Left ventricle myocardium inferior (tissue), 1 donor: ENCODE measurements around the gene PRLH. TPM values are rescaled to one million over a fixed set of nuclear protein-coding genes. Genes with fewer than 3 reads are reported as not detected.
A peak's percentile ranks its signal among the peaks of the same experiment; 100 is the strongest.

Experiments used
- DNase-seq: peaks from one replicate; pipeline ENCODE4 v3.0.0-alpha.2; 2020
- H3K27ac ChIP-seq: fragments of 200-600 bp; replicated peaks from 2 replicates; pipeline ENCODE4 v1.8.0; 2021
- H3K27me3 ChIP-seq: fragments of 200-600 bp; 2 replicates; pipeline ENCODE4 v1.8.0; 2021; ENCODE audit warnings: low read depth
- H3K36me3 ChIP-seq: fragments of 200-600 bp; 2 replicates; pipeline ENCODE4 v1.8.0; 2021
- H3K4me1 ChIP-seq: fragments of 200-600 bp; 2 replicates; pipeline ENCODE4 v1.8.0; 2021
- H3K4me3 ChIP-seq: fragments of 200-600 bp; 2 replicates; pipeline ENCODE4 v1.8.0; 2021; ENCODE audit warnings: mild to moderate bottlenecking, moderate library complexity
- H3K9me3 ChIP-seq: fragments of 200-600 bp; replicated peaks from 2 replicates; pipeline ENCODE4 v1.8.0; 2021
- intact Hi-C: fragments of 100-400 bp; cut with micrococcal nuclease; formaldehyde crosslinking; loops from one replicate; pipeline ENCODE4 v1.11.0; 2022
- total RNA-seq: library from RNA; stranded (reverse); fragmentation: NEBNext Ultra II Directional; extraction: Animal tissue kit (Norgen Biotek cat#: 25700); gene quantifications from one replicate; pipeline ENCODE4 v1.2.1, GENCODE V29; 2021
- TF ChIP-seq, protein P1 (sequence below): fragments of 200-600 bp; IDR thresholded peaks from 2 replicates; pipeline ENCODE4 v1.8.0; 2021; ENCODE audit warnings: antibody characterized with exemption, mild to moderate bottlenecking, borderline replicate concordance
- donor health status: DM: no; HTN: yes; CAD: no; lungs with severe emphysema.

The PRLH gene
- total RNA-seq, 1 donor from 2014 or later: not detected

DNA sequence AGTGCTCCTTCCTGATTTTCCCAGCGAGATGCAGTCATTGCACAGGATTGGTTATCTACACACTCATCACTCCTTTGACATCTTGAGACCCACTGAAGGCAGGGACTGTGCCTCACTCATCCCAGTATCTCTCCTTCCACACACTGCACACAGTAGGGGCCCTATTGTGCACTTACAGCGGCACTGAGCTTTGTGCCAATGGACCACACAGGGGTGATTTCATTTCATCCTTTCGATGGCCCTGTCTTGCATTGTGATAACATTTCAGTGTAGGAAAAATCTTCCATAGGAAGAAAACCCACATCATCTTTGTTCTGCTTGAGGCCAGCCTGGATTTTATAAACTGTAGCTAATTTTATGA, 50.0 kb downstream of the PRLH start:
- DNase-seq: no peak
- Histone ChIP-seq H3K9me3 (no peaks in the 10 kb centered on the region), H3K27ac (peak overlapping the region; percentile 91), H3K27me3 (no peaks in the 10 kb centered on the region), H3K4me3 (no peak overlapping the region), H3K36me3 (no peaks in the 10 kb centered on the region), H3K4me1 (peaks cover 48% of the 10 kb centered on the region)
- intact Hi-C loops: no loop called here
- TF ChIP-seq, protein P1, sequence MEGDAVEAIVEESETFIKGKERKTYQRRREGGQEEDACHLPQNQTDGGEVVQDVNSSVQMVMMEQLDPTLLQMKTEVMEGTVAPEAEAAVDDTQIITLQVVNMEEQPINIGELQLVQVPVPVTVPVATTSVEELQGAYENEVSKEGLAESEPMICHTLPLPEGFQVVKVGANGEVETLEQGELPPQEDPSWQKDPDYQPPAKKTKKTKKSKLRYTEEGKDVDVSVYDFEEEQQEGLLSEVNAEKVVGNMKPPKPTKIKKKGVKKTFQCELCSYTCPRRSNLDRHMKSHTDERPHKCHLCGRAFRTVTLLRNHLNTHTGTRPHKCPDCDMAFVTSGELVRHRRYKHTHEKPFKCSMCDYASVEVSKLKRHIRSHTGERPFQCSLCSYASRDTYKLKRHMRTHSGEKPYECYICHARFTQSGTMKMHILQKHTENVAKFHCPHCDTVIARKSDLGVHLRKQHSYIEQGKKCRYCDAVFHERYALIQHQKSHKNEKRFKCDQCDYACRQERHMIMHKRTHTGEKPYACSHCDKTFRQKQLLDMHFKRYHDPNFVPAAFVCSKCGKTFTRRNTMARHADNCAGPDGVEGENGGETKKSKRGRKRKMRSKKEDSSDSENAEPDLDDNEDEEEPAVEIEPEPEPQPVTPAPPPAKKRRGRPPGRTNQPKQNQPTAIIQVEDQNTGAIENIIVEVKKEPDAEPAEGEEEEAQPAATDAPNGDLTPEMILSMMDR: no peak

Other genes with a start within 250 kb of the PRLH start
- 57.1 TPM for gene COL6A3, start 152.4 kb upstream of the PRLH start, total RNA-seq
- 73.5 TPM for gene MLPH, start 79.3 kb upstream of the PRLH start, total RNA-seq
- gene RAB17, start 24.2 kb downstream of the PRLH start, total RNA-seq: 4.5 TPM
- gene LRRFIP1, start 61.0 kb downstream of the PRLH start, total RNA-seq: 97.1 TPM
- gene RBM44, start 232.2 kb downstream of the PRLH start, total RNA-seq: 0.27 TPM